Osteoblast (primary cell): ENCODE measurements around the gene MAN2C1. TPM values are rescaled to one million over a fixed set of nuclear protein-coding genes. Genes with fewer than 3 reads are reported as not detected.
A peak's percentile ranks its signal among the peaks of the same experiment; 100 is the strongest.

Source experiments
- DNase-seq: peaks from one replicate; pipeline ENCODE4 v3.0.0; 2011; ENCODE audit warnings: low spot score, mixed read lengths; ENCODE audit not compliant: insufficient read length; ENCODE audit errors: missing footprints
- H2AFZ ChIP-seq: 2 replicates; pipeline ENCODE4 v1.6.0; 2011; ENCODE audit warnings: mild to moderate bottlenecking, low read length
- H3K27ac ChIP-seq: 2 replicates; pipeline ENCODE4 v1.5.1; 2011; ENCODE audit warnings: mild to moderate bottlenecking, low read depth, low read length, moderate library complexity
- H3K27me3 ChIP-seq: 2 replicates; pipeline ENCODE4 v1.6.0; 2012; ENCODE audit warnings: mild to moderate bottlenecking, control low read depth, inconsistent platforms, low read length, moderate library complexity; ENCODE audit not compliant: insufficient read depth
- H3K36me3 ChIP-seq: 2 replicates; pipeline ENCODE4 v1.5.1; 2011; ENCODE audit warnings: mild to moderate bottlenecking, low read length, control low read depth, moderate library complexity; ENCODE audit not compliant: insufficient read depth
- H3K4me1 ChIP-seq: 2 replicates; pipeline ENCODE4 v1.5.1; 2011; ENCODE audit warnings: mild to moderate bottlenecking, low read length, control low read depth, moderate library complexity; ENCODE audit not compliant: insufficient read depth
- H3K4me2 ChIP-seq: 2 replicates; pipeline ENCODE4 v1.6.0; 2011; ENCODE audit warnings: mild to moderate bottlenecking, low read length; ENCODE audit not compliant: insufficient read depth
- H3K4me3 ChIP-seq: fragments of 200-600 bp; sonication (generic); 3 replicates; pipeline ENCODE4 v1.5.1; 2012; ENCODE audit warnings: mild to moderate bottlenecking, low read length, inconsistent platforms; ENCODE audit not compliant: insufficient read depth
- H3K79me2 ChIP-seq: 2 replicates; pipeline ENCODE4 v1.6.0; 2012; ENCODE audit warnings: mild to moderate bottlenecking, low read length, control low read depth, inconsistent platforms; ENCODE audit not compliant: insufficient read depth
- H3K9me3 ChIP-seq: 2 replicates; pipeline ENCODE4 v1.5.1; 2011; ENCODE audit warnings: low read depth, low read length, control low read depth
- H4K20me1 ChIP-seq: 2 replicates; pipeline ENCODE4 v1.6.0; 2012; ENCODE audit warnings: mild to moderate bottlenecking, low read length, control low read depth; ENCODE audit not compliant: insufficient read depth
- CTCF ChIP-seq: IDR thresholded peaks from 2 replicates; pipeline ENCODE4 v1.5.1; 2011; ENCODE audit warnings: mild to moderate bottlenecking, low read depth, low read length, moderate library complexity; ENCODE audit errors: extremely low read depth
- total RNA-seq: library from RNA; depleted of rRNA; stranded (reverse); fragments of >200 nt; gene quantifications from 2 replicates; pipeline ENCODE4 v1.2.3, GENCODE V29; 2012

MAN2C1 gene
- total RNA-seq, 1 donor = 123 TPM

GRCh38 chr15:75348562-75349350, 19.7 kb downstream of the MAN2C1 start:
- peak overlapping the region; percentile 62 for H2AFZ ChIP-seq
- peak overlapping the region; percentile 80 for H3K4me2 ChIP-seq
- H3K4me1 ChIP-seq = peaks cover 6% of the 10 kb centered on the region
- peak; percentile 85 for DNase-seq
- H3K79me2 ChIP-seq = no peaks in the 10 kb centered on the region
- no peak overlapping the region for H3K27ac ChIP-seq
- no peaks in the 10 kb centered on the region for H3K9me3 ChIP-seq
- H3K36me3 ChIP-seq = no peaks in the 10 kb centered on the region
- H3K4me3 ChIP-seq = peak overlapping the region; percentile 73
- no peak for TF ChIP-seq CTCF
- H3K27me3 ChIP-seq = peaks cover 36% of the 10 kb centered on the region
- H4K20me1 ChIP-seq = peaks cover 4% of the 10 kb centered on the region

- H3K27ac ChIP-seq = no peak overlapping the region
- DNase-seq = peak; percentile 91
- peaks cover 36% of the 10 kb centered on the region for H3K27me3 ChIP-seq
- H2AFZ ChIP-seq = peak overlapping the region; percentile 62
- peaks cover 2% of the 10 kb centered on the region for H4K20me1 ChIP-seq
- H3K4me3 ChIP-seq = peak overlapping the region; percentile 73
- no peaks in the 10 kb centered on the region for H3K79me2 ChIP-seq
- TF ChIP-seq CTCF = no peak
- H3K9me3 ChIP-seq = no peaks in the 10 kb centered on the region
- no peaks in the 10 kb centered on the region for H3K36me3 ChIP-seq
- peak overlapping the region; percentile 80 for H3K4me2 ChIP-seq
- H3K4me1 ChIP-seq = peaks cover 6% of the 10 kb centered on the region
Measured at GRCh38 chr15:75348034-75348561, 20.3 kb downstream of the MAN2C1 start.

GRCh38 chr15:75347222-75348033, 21.0 kb downstream of the MAN2C1 start:
- DNase-seq = peak; percentile 88
- H3K27ac ChIP-seq = no peak overlapping the region

More at GRCh38 chr15:75347222-75348033, 21.0 kb downstream of the MAN2C1 start:
- Histone ChIP-seq H4K20me1 (peaks cover 2% of the 10 kb centered on the region), H3K4me2 (peak overlapping the region; percentile 80), H3K4me1 (peaks cover 6% of the 10 kb centered on the region), H3K9me3 (no peaks in the 10 kb centered on the region), H2AFZ (peak overlapping the region; percentile 50), H3K36me3 (no peaks in the 10 kb centered on the region), H3K79me2 (no peaks in the 10 kb centered on the region), H3K27me3 (peaks cover 36% of the 10 kb centered on the region), H3K4me3 (peak overlapping the region; percentile 73)
- TF ChIP-seq CTCF = no peak
